ENCODE data around the gene SPACA9.

Gene SPACA9

GRCh38 chr9:132854832-132855231, 23.9 kb upstream of the SPACA9 start:
- no peak overlapping the region for H3K23ac ChIP-seq (ENCODE audit: low read length)
- H3K4me3 ChIP-seq (ENCODE audit: low read depth, low read length) = no peak overlapping the region
- H3K79me2 ChIP-seq (ENCODE audit: control insufficient read depth, insufficient read depth, low read length, poor library complexity) = no peaks in the 10 kb centered on the region
- no peak overlapping the region for H2BK5ac ChIP-seq (ENCODE audit: low read depth, low read length, poor library complexity)
- no peaks in the 10 kb centered on the region for H3K4me1 ChIP-seq (ENCODE audit: control insufficient read depth in 1 of 2, insufficient read depth in 2 of 2, low read length in 2 of 2)
- H2AFZ ChIP-seq (ENCODE audit: insufficient read depth, low read length, poor library complexity) = no peak overlapping the region
- no peak overlapping the region for H3K27ac ChIP-seq (ENCODE audit: low read depth, low read length)
- no peaks in the 10 kb centered on the region for H3K79me1 ChIP-seq (ENCODE audit: low read length)
- no peak overlapping the region for H3K18ac ChIP-seq (ENCODE audit: low read length)
- no peak overlapping the region for H2BK12ac ChIP-seq (ENCODE audit: low read length)
- no peak overlapping the region for H3K9ac ChIP-seq (ENCODE audit: low read length)
- H3K4me2 ChIP-seq (ENCODE audit: low read length) = no peak overlapping the region
- H3K4ac ChIP-seq (ENCODE audit: low read depth, low read length) = no peak overlapping the region
- H2AK5ac ChIP-seq (ENCODE audit: low read length) = no peak overlapping the region
- H3K9me3 ChIP-seq (ENCODE audit: insufficient read depth, low read depth, low read length) = no peaks in the 10 kb centered on the region
- no peak overlapping the region for H2BK120ac ChIP-seq (ENCODE audit: insufficient read depth, low read length, poor library complexity)
- WGBS (ENCODE audit: extremely low coverage, insufficient coverage, insufficient read length) = no CpG with 5 or more reads among the region's 10 CpGs
- no peak overlapping the region for H4K12ac ChIP-seq (ENCODE audit: low read depth, low read length)
- no peaks in the 10 kb centered on the region for H3K27me3 ChIP-seq (ENCODE audit: insufficient read depth, low read length)
- no peak overlapping the region for H3K14ac ChIP-seq (ENCODE audit: low read length)
- no peaks in the 10 kb centered on the region for H3K36me3 ChIP-seq (ENCODE audit: control insufficient read depth in 1 of 2, insufficient read depth in 2 of 2, low read length in 2 of 2)
- no peak overlapping the region for H4K8ac ChIP-seq (ENCODE audit: low read depth, low read length)
- H4K91ac ChIP-seq (ENCODE audit: low read depth, low read length) = no peak overlapping the region
- DNase-seq = no peak

- Histone ChIP-seq H2AFZ (ENCODE audit: insufficient read depth, low read length, poor library complexity) (no peak overlapping the region), H2BK5ac (ENCODE audit: low read depth, low read length, poor library complexity) (no peak overlapping the region), H3K79me1 (ENCODE audit: low read length) (no peaks in the 10 kb centered on the region), H3K27ac (ENCODE audit: low read depth, low read length) (no peak overlapping the region), H3K4me1 (ENCODE audit: control insufficient read depth in 1 of 2, insufficient read depth in 2 of 2, low read length in 2 of 2) (no peaks in the 10 kb centered on the region), H3K14ac (ENCODE audit: low read length) (no peak overlapping the region), H2BK12ac (ENCODE audit: low read length) (no peak overlapping the region), H3K36me3 (ENCODE audit: control insufficient read depth in 1 of 2, insufficient read depth in 2 of 2, low read length in 2 of 2) (no peaks in the 10 kb centered on the region), H3K4ac (ENCODE audit: low read depth, low read length) (no peak overlapping the region), H3K4me2 (ENCODE audit: low read length) (no peak overlapping the region), H4K8ac (ENCODE audit: low read depth, low read length) (no peak overlapping the region), H3K79me2 (ENCODE audit: control insufficient read depth, insufficient read depth, low read length, poor library complexity) (no peaks in the 10 kb centered on the region), H3K23ac (ENCODE audit: low read length) (no peak overlapping the region), H3K9me3 (ENCODE audit: insufficient read depth, low read depth, low read length) (no peaks in the 10 kb centered on the region), H4K91ac (ENCODE audit: low read depth, low read length) (no peak overlapping the region), H3K27me3 (ENCODE audit: insufficient read depth, low read length) (no peaks in the 10 kb centered on the region), H2AK5ac (ENCODE audit: low read length) (no peak overlapping the region), H2BK120ac (ENCODE audit: insufficient read depth, low read length, poor library complexity) (no peak overlapping the region), H4K12ac (ENCODE audit: low read depth, low read length) (no peak overlapping the region), H3K4me3 (ENCODE audit: low read depth, low read length) (no peak overlapping the region), H3K18ac (ENCODE audit: low read length) (no peak overlapping the region), H3K9ac (ENCODE audit: low read length) (no peak overlapping the region)
- no CpG with 5 or more reads among the region's 5 CpGs for WGBS (ENCODE audit: extremely low coverage, insufficient coverage, insufficient read length)
- no peak for DNase-seq
Measured at GRCh38 chr9:132855904-132856303, 22.8 kb upstream of the SPACA9 start.

GRCh38 chr9:132857031-132857430, 21.7 kb upstream of the SPACA9 start:
- H3K27ac ChIP-seq (ENCODE audit: low read depth, low read length) = no peak overlapping the region
- no peaks in the 10 kb centered on the region for H3K27me3 ChIP-seq (ENCODE audit: insufficient read depth, low read length)
- H3K4me2 ChIP-seq (ENCODE audit: low read length) = no peak overlapping the region
- no CpG with 5 or more reads among the region's 8 CpGs for WGBS (ENCODE audit: extremely low coverage, insufficient coverage, insufficient read length)
- no peak overlapping the region for H4K12ac ChIP-seq (ENCODE audit: low read depth, low read length)
- no peak overlapping the region for H3K18ac ChIP-seq (ENCODE audit: low read length)
- H3K23ac ChIP-seq (ENCODE audit: low read length) = no peak overlapping the region
- no peaks in the 10 kb centered on the region for H3K79me1 ChIP-seq (ENCODE audit: low read length)
- no peak overlapping the region for H3K4me3 ChIP-seq (ENCODE audit: low read depth, low read length)
- no peaks in the 10 kb centered on the region for H3K36me3 ChIP-seq (ENCODE audit: control insufficient read depth in 1 of 2, insufficient read depth in 2 of 2, low read length in 2 of 2)
- H4K8ac ChIP-seq (ENCODE audit: low read depth, low read length) = no peak overlapping the region
- H2BK12ac ChIP-seq (ENCODE audit: low read length) = no peak overlapping the region
- no peak overlapping the region for H2AFZ ChIP-seq (ENCODE audit: insufficient read depth, low read length, poor library complexity)
- no peak for DNase-seq
- no peak overlapping the region for H3K14ac ChIP-seq (ENCODE audit: low read length)
- no peak overlapping the region for H4K91ac ChIP-seq (ENCODE audit: low read depth, low read length)
- no peaks in the 10 kb centered on the region for H3K9me3 ChIP-seq (ENCODE audit: insufficient read depth, low read depth, low read length)
- H2AK5ac ChIP-seq (ENCODE audit: low read length) = no peak overlapping the region
- no peak overlapping the region for H3K9ac ChIP-seq (ENCODE audit: low read length)
- no peak overlapping the region for H2BK5ac ChIP-seq (ENCODE audit: low read depth, low read length, poor library complexity)
- no peaks in the 10 kb centered on the region for H3K4me1 ChIP-seq (ENCODE audit: control insufficient read depth in 1 of 2, insufficient read depth in 2 of 2, low read length in 2 of 2)
- no peak overlapping the region for H3K4ac ChIP-seq (ENCODE audit: low read depth, low read length)
- no peaks in the 10 kb centered on the region for H3K79me2 ChIP-seq (ENCODE audit: control insufficient read depth, insufficient read depth, low read length, poor library complexity)
- no peak overlapping the region for H2BK120ac ChIP-seq (ENCODE audit: insufficient read depth, low read length, poor library complexity)

GRCh38 chr9:132857616-132858342, 20.9 kb upstream of the SPACA9 start:
- Histone ChIP-seq H2BK5ac (ENCODE audit: low read depth, low read length, poor library complexity) (no peak overlapping the region), H3K27me3 (ENCODE audit: insufficient read depth, low read length) (no peaks in the 10 kb centered on the region), H3K23ac (ENCODE audit: low read length) (no peak overlapping the region), H2BK120ac (ENCODE audit: insufficient read depth, low read length, poor library complexity) (no peak overlapping the region), H2AFZ (ENCODE audit: insufficient read depth, low read length, poor library complexity) (no peak overlapping the region), H2AK5ac (ENCODE audit: low read length) (no peak overlapping the region), H3K4me3 (ENCODE audit: low read depth, low read length) (no peak overlapping the region), H3K79me1 (ENCODE audit: low read length) (no peaks in the 10 kb centered on the region), H3K27ac (ENCODE audit: low read depth, low read length) (no peak overlapping the region), H3K18ac (ENCODE audit: low read length) (no peak overlapping the region), H3K14ac (ENCODE audit: low read length) (no peak overlapping the region), H4K91ac (ENCODE audit: low read depth, low read length) (no peak overlapping the region), H3K4ac (ENCODE audit: low read depth, low read length) (no peak overlapping the region), H3K4me2 (ENCODE audit: low read length) (no peak overlapping the region), H3K9ac (ENCODE audit: low read length) (no peak overlapping the region), H2BK12ac (ENCODE audit: low read length) (no peak overlapping the region), H3K9me3 (ENCODE audit: insufficient read depth, low read depth, low read length) (no peaks in the 10 kb centered on the region), H3K36me3 (ENCODE audit: control insufficient read depth in 1 of 2, insufficient read depth in 2 of 2, low read length in 2 of 2) (no peaks in the 10 kb centered on the region), H3K4me1 (ENCODE audit: control insufficient read depth in 1 of 2, insufficient read depth in 2 of 2, low read length in 2 of 2) (no peaks in the 10 kb centered on the region), H4K12ac (ENCODE audit: low read depth, low read length) (no peak overlapping the region), H3K79me2 (ENCODE audit: control insufficient read depth, insufficient read depth, low read length, poor library complexity) (no peaks in the 10 kb centered on the region), H4K8ac (ENCODE audit: low read depth, low read length) (no peak overlapping the region)
- DNase-seq = no peak
- no CpG with 5 or more reads among the region's 24 CpGs for WGBS (ENCODE audit: extremely low coverage, insufficient coverage, insufficient read length)
